Measurements from ENCODE around the gene RRN3.
"Not testable (repeated sequence)": the region's sequence is repeated elsewhere in the genome, so short reads cannot be mapped to it uniquely, and the experiment has no call there.

The RRN3 gene

DNA sequence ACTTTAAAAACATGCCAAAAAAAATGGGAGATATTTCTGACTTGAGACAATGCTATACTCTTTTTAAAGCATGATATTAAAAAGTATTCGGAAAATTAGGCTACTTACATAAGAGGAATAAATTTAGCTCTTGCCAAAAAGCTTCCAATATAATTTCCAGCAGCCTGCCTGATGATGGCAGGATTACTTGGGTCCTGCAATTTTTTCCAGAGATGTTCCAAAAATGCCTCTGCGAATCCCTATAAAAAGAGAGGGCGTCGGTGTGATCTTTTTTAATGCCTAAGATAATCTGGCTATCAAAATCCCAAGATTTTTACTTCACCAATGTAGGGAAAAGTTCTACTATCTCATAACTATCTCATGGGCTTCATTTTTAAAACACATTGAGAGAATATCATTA lies 23.1 kb downstream of the RRN3 start:
- DNase-seq; ATAC-seq (ENCODE audit: insufficient read depth, low read depth); H4K20me1 ChIP-seq (ENCODE audit: insufficient read depth, low read length); H3K9me3 ChIP-seq (ENCODE audit: insufficient read depth, low read length, severe bottlenecking); H2AFZ ChIP-seq (ENCODE audit: low read depth, low read length); H3K27ac ChIP-seq (ENCODE audit: low read length); H3K4me2 ChIP-seq (ENCODE audit: insufficient read depth, low read length); H3K4me1 ChIP-seq (ENCODE audit: insufficient read depth, low read length); H3K27me3 ChIP-seq (ENCODE audit: insufficient read depth, low read length, poor library complexity); H3K79me2 ChIP-seq (ENCODE audit: insufficient read depth, low read length); H3K9ac ChIP-seq (ENCODE audit: low read depth, low read length); H3K4me3 ChIP-seq (ENCODE audit: low read depth in 1 of 2, low read length in 2 of 2): not testable (repeated sequence)
- peaks cover 59% of the 10 kb centered on the region for H3K36me3 ChIP-seq (ENCODE audit: insufficient read depth, low read length)

DNA sequence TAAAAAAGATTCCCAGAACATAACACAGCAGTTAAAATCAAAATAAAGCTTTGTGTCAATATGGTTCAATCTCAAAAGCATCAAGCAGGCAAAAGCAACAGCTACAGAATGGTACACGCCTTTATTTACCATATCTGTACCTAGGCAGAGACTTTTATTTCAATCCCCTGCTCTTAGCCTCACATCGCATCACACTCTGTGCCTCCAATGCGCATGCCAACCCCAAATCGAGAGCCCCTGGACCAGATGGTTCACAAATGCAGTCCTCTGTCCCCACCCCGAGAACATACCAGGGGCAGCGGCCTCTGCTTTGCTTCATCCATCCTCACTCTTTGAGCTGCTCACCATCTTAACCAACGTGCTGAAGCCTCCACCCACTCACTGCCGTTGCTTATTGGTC lies 27.4 kb downstream of the RRN3 start:
- H4K20me1 ChIP-seq (ENCODE audit: insufficient read depth, low read length); H3K79me2 ChIP-seq (ENCODE audit: insufficient read depth, low read length); ATAC-seq (ENCODE audit: insufficient read depth, low read depth); H3K9ac ChIP-seq (ENCODE audit: low read depth, low read length); H3K9me3 ChIP-seq (ENCODE audit: insufficient read depth, low read length, severe bottlenecking); H3K27me3 ChIP-seq (ENCODE audit: insufficient read depth, low read length, poor library complexity); H3K4me2 ChIP-seq (ENCODE audit: insufficient read depth, low read length); H3K4me1 ChIP-seq (ENCODE audit: insufficient read depth, low read length); H3K27ac ChIP-seq (ENCODE audit: low read length); H2AFZ ChIP-seq (ENCODE audit: low read depth, low read length); DNase-seq; H3K4me3 ChIP-seq (ENCODE audit: low read depth in 1 of 2, low read length in 2 of 2): not testable (repeated sequence)
- H3K36me3 ChIP-seq (ENCODE audit: insufficient read depth, low read length), result peaks cover 47% of the 10 kb centered on the region

DNA sequence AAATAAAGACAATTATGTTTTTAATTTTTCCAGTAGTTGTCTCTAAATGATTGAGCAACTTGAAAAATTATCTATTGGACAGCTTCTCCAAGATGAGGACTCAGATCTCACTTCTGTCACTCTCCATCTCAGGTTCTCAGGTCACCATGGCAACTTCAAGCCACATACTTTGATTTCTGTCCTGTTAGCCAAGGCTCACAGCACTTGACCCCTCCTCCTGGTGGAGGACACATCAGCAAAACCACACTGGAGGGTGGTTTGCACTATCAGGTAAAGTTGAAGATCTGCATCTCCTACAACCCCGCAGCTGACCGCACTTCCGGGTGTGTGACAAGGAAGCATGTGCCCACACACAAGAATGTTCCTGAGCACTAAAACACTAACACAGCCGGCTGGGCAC lies 28.1 kb downstream of the RRN3 start:
- H3K36me3 ChIP-seq (ENCODE audit: insufficient read depth, low read length), result peaks cover 49% of the 10 kb centered on the region
- H3K27ac ChIP-seq (ENCODE audit: low read length); H3K4me2 ChIP-seq (ENCODE audit: insufficient read depth, low read length); H3K79me2 ChIP-seq (ENCODE audit: insufficient read depth, low read length); H3K4me1 ChIP-seq (ENCODE audit: insufficient read depth, low read length); H3K4me3 ChIP-seq (ENCODE audit: low read depth in 1 of 2, low read length in 2 of 2); H3K27me3 ChIP-seq (ENCODE audit: insufficient read depth, low read length, poor library complexity); DNase-seq; H2AFZ ChIP-seq (ENCODE audit: low read depth, low read length); ATAC-seq (ENCODE audit: insufficient read depth, low read depth); H3K9ac ChIP-seq (ENCODE audit: low read depth, low read length); H4K20me1 ChIP-seq (ENCODE audit: insufficient read depth, low read length); H3K9me3 ChIP-seq (ENCODE audit: insufficient read depth, low read length, severe bottlenecking): not testable (repeated sequence)

DNA sequence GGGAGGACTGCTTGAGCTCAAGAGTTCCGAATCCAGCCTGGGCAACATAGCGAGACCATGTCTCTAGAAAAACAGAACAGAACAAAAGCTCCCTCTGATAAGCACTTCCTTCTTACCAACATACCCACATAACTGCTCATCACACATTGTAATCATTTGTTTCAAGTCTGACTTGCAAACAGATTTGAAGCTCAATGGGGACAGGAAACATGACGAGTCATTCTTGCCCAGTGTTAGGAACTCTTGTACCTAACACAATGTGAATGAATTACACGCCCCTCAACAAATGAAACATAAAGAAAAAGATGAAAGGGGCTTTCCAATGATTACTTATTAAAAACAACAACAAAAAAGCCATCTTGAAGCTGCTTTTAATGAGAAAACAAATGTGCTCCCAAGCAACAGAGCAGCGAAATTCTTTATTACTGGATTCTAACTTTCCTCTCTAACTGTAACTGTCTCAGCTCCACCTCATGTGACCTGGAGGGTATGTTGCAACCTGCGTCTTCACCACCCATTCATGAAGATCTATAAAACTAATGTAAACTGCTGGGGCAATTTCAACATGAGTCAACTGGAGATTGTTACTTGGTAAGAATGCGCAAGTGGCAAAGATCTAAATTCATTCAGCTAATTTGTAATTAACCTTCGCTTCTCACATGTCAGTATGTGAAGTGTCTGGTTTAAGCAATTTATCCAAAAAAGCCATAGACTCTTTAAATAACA lies 31.8 kb downstream of the RRN3 start:
- H3K4me3 ChIP-seq (ENCODE audit: low read depth in 1 of 2, low read length in 2 of 2); DNase-seq; H3K79me2 ChIP-seq (ENCODE audit: insufficient read depth, low read length); H3K27me3 ChIP-seq (ENCODE audit: insufficient read depth, low read length, poor library complexity); ATAC-seq (ENCODE audit: insufficient read depth, low read depth); H2AFZ ChIP-seq (ENCODE audit: low read depth, low read length); H3K4me1 ChIP-seq (ENCODE audit: insufficient read depth, low read length); H3K9me3 ChIP-seq (ENCODE audit: insufficient read depth, low read length, severe bottlenecking); H4K20me1 ChIP-seq (ENCODE audit: insufficient read depth, low read length); H3K4me2 ChIP-seq (ENCODE audit: insufficient read depth, low read length); H3K27ac ChIP-seq (ENCODE audit: low read length); H3K9ac ChIP-seq (ENCODE audit: low read depth, low read length): not testable (repeated sequence)
- peaks cover 53% of the 10 kb centered on the region for H3K36me3 ChIP-seq (ENCODE audit: insufficient read depth, low read length)

DNA sequence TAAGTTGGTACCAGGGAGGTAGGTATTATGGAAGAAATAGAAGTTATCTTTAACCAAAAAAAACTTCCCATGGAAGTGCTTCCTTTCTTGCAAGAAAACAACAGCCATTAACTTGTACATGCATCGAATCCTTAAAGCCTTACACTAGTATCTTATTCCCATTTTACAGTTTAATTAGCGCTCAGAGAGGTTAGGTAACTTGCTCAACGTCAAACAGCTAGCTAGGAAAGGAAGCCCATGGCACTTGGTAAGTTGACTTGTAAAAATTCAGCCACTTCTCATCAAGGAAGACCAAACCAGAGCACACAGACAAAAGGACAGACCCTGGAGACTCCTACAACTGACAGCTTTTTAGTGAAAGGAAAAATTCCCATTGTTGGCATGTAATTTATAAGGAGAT lies 34.7 kb downstream of the RRN3 start:
- H3K9me3 ChIP-seq (ENCODE audit: insufficient read depth, low read length, severe bottlenecking), result no peaks in the 10 kb centered on the region
- no peaks in the 10 kb centered on the region for H3K27me3 ChIP-seq (ENCODE audit: insufficient read depth, low read length, poor library complexity)
- peaks cover 46% of the 10 kb centered on the region for H3K36me3 ChIP-seq (ENCODE audit: insufficient read depth, low read length)
- ATAC-seq (ENCODE audit: insufficient read depth, low read depth) (no peak), DNase-seq (no peak)
- peaks cover 13% of the 10 kb centered on the region for H3K79me2 ChIP-seq (ENCODE audit: insufficient read depth, low read length)
- peaks cover 19% of the 10 kb centered on the region for H3K4me1 ChIP-seq (ENCODE audit: insufficient read depth, low read length)
- no peak overlapping the region for H3K9ac ChIP-seq (ENCODE audit: low read depth, low read length)
- TF ChIP-seq EZH2 (IDR thresholded peaks at IDR 0.05; ENCODE audit: borderline replicate concordance, low read depth, low read length, severe bottlenecking), result no peak
- TF ChIP-seq, protein P1, sequence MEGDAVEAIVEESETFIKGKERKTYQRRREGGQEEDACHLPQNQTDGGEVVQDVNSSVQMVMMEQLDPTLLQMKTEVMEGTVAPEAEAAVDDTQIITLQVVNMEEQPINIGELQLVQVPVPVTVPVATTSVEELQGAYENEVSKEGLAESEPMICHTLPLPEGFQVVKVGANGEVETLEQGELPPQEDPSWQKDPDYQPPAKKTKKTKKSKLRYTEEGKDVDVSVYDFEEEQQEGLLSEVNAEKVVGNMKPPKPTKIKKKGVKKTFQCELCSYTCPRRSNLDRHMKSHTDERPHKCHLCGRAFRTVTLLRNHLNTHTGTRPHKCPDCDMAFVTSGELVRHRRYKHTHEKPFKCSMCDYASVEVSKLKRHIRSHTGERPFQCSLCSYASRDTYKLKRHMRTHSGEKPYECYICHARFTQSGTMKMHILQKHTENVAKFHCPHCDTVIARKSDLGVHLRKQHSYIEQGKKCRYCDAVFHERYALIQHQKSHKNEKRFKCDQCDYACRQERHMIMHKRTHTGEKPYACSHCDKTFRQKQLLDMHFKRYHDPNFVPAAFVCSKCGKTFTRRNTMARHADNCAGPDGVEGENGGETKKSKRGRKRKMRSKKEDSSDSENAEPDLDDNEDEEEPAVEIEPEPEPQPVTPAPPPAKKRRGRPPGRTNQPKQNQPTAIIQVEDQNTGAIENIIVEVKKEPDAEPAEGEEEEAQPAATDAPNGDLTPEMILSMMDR (IDR thresholded peaks at IDR 0.05; ENCODE audit: borderline replicate concordance, extremely low read depth, low read length, poor library complexity, severe bottlenecking), result no peak
- H3K27ac ChIP-seq (ENCODE audit: low read length), result no peak overlapping the region
- H3K4me2 ChIP-seq (ENCODE audit: insufficient read depth, low read length), result no peak overlapping the region
- H2AFZ ChIP-seq (ENCODE audit: low read depth, low read length), result no peak overlapping the region
- no peaks in the 10 kb centered on the region for H4K20me1 ChIP-seq (ENCODE audit: insufficient read depth, low read length)
- no peak overlapping the region for H3K4me3 ChIP-seq (ENCODE audit: low read depth in 1 of 2, low read length in 2 of 2)
